Endothelial cell of umbilical vein (primary cell): ENCODE data around the gene HOXB6. TPM values are rescaled to one million over a fixed set of nuclear protein-coding genes. Genes with fewer than 3 reads are reported as not detected.

Experiments used
- BruUV-seq: library from RNA; stranded (reverse); fragments of 400-500 nt; replicated peaks from 2 replicates; lab custom pipeline; 2021; lab: Mats Ljungman, UMichigan
- CTCF ChIA-PET: fragments of 300-600, 350-600 bp; sonication (Branson Sonifier 250); formaldehyde crosslinking; loops from one replicate; lab custom pipeline; 2021; ENCODE audit warnings: antibody characterized with exemption, inconsistent platforms; lab: Charles Lee
- POLR2A ChIA-PET: fragments of 300-600, 350-600 bp; sonication (Branson Sonifier 250); formaldehyde crosslinking; loops from one replicate; lab custom pipeline; 2021; ENCODE audit warnings: antibody characterized with exemption, inconsistent platforms; lab: Charles Lee
- DNase-seq: peaks from one replicate; pipeline ENCODE4 v3.0.0-alpha.2; 2011; ENCODE audit warnings: low read depth, low spot score
- FAIRE-seq: peaks from 2 replicates; lab custom pipeline; 2011; peaks lifted over from hg19 to GRCh38; lab: Jason Lieb, UNC
- H2AFZ ChIP-seq: 2 replicates; pipeline ENCODE4 v1.6.0; 2012; ENCODE audit warnings: low read depth, low read length, control low read depth, inconsistent platforms
- H3K27ac ChIP-seq: 2 replicates; pipeline ENCODE4 v1.5.1; 2011; ENCODE audit warnings: low read depth, mild to moderate bottlenecking, control low read depth, low read length, moderate library complexity; ENCODE audit not compliant: insufficient read depth
- H3K27me3 ChIP-seq, 2 experiments: 2 replicates each; pipeline versions ENCODE4 v1.6.0 to v1.6.1; 2011; ENCODE audit warnings: low read length in 2 of 2, mixed read lengths in 1 of 2; ENCODE audit not compliant: control insufficient read depth in 2 of 2, insufficient read depth in 2 of 2
- H3K36me3 ChIP-seq, 2 experiments: 2 replicates in 1 of 2; 3 replicates in 1 of 2; pipeline ENCODE4 v1.5.1; 2011; ENCODE audit warnings: low read length in 2 of 2, mild to moderate bottlenecking in 1 of 2, moderate library complexity in 1 of 2; ENCODE audit not compliant: control insufficient read depth in 2 of 2, insufficient read depth in 2 of 2; ENCODE audit errors: extremely low read depth in 1 of 2
- H3K4me1 ChIP-seq: 3 replicates; pipeline ENCODE4 v1.5.1; 2011; ENCODE audit warnings: mild to moderate bottlenecking, low read length; ENCODE audit not compliant: control insufficient read depth, insufficient read depth; ENCODE audit errors: extremely low read depth
- H3K4me2 ChIP-seq: 2 replicates; pipeline ENCODE4 v1.6.1; 2011; ENCODE audit warnings: low read length, control low read depth, mixed read lengths; ENCODE audit not compliant: insufficient read depth
- H3K4me3 ChIP-seq, 3 experiments: fragments of 200-600 bp in 1 of 3; sonication (generic), shearing (Covaris generic) in 1 of 3; replicated peaks in 1 of 3; 2 replicates each; pipeline ENCODE4 v1.5.1; 2011 to 2016; ENCODE audit warnings: control low read depth in 3 of 3, low read length in 3 of 3, mild to moderate bottlenecking in 2 of 3, inconsistent platforms in 1 of 3, low read depth in 1 of 3, moderate library complexity in 1 of 3; ENCODE audit not compliant: insufficient read depth in 1 of 3
- H3K79me2 ChIP-seq: 2 replicates; pipeline ENCODE4 v1.6.0; 2012; ENCODE audit warnings: low read length, inconsistent platforms; ENCODE audit not compliant: control insufficient read depth, insufficient read depth
- H3K9ac ChIP-seq: replicated peaks from 2 replicates; pipeline ENCODE3; 2011; ENCODE audit warnings: low read length, control low read depth; ENCODE audit not compliant: insufficient read depth; ENCODE audit errors: extremely low read depth
- H3K9me1 ChIP-seq: replicated peaks from 3 replicates; pipeline ENCODE4 v1.6.0; 2011; ENCODE audit warnings: mild to moderate bottlenecking, low read length; ENCODE audit not compliant: control insufficient read depth, insufficient read depth; ENCODE audit errors: extremely low read depth
- H3K9me3 ChIP-seq: replicated peaks from 2 replicates; pipeline ENCODE4 v1.5.1; 2012; ENCODE audit warnings: low read length, inconsistent platforms; ENCODE audit not compliant: control insufficient read depth, insufficient read depth
- H4K20me1 ChIP-seq: replicated peaks from 2 replicates; pipeline ENCODE3; 2011; ENCODE audit warnings: mild to moderate bottlenecking, low read length; ENCODE audit not compliant: control insufficient read depth, insufficient read depth; ENCODE audit errors: extremely low read depth
- CTCF ChIP-seq, 2 donors: IDR thresholded peaks; 1 replicate in 1 of 2; 2 replicates in 1 of 2; pipeline ENCODE4 v1.5.1; 2011; ENCODE audit warnings: low read length in 2 of 2, mild to moderate bottlenecking in 2 of 2, moderate library complexity in 2 of 2, control low read depth in 1 of 2, inconsistent platforms in 1 of 2, low read depth in 1 of 2; ENCODE audit not compliant: insufficient read depth in 1 of 2; ENCODE audit errors: extremely low read depth in 1 of 2
- EZH2 ChIP-seq: IDR thresholded peaks from 2 replicates; pipeline ENCODE4 v1.6.1; 2012; ENCODE audit warnings: borderline replicate concordance, low read depth, mild to moderate bottlenecking, moderate library complexity, low read length, inconsistent platforms; ENCODE audit not compliant: severe bottlenecking
- FOS ChIP-seq: IDR thresholded peaks from 2 replicates; pipeline ENCODE4 v1.6.1; 2011; ENCODE audit warnings: mild to moderate bottlenecking, low read length, moderate library complexity, borderline replicate concordance; ENCODE audit not compliant: insufficient read depth
- JUN ChIP-seq: IDR thresholded peaks from 2 replicates; pipeline ENCODE4 v1.6.1; 2011; ENCODE audit warnings: borderline replicate concordance, low read depth; ENCODE audit not compliant: insufficient read length, insufficient read depth
- MYC ChIP-seq: IDR thresholded peaks from one replicate; pipeline ENCODE4 v1.6.1; 2011; ENCODE audit warnings: mild to moderate bottlenecking, low read depth, low read length
- dilution Hi-C: fragments of 300-500 bp; cut with MboI; formaldehyde crosslinking; loops from one replicate; pipeline ENCODE4 v1.15.0; 2019; ENCODE audit warnings: low sequenced_read_pairs; ENCODE audit not compliant: extremely low pct_ligation_motif_present
- intact Hi-C: fragments of 100-400 bp; cut with micrococcal nuclease; formaldehyde crosslinking; loops from one replicate; pipeline ENCODE4 v1.10.0; 2022
- polyA plus RNA-seq, 4 experiments: library from polyadenylated mRNA; depleted of rRNA in 3 of 4; stranded (reverse) in 3 of 4; unstranded in 1 of 4; fragments of >200 nt; gene quantifications; 2 replicates each; pipeline versions ENCODE4 v1.2.1 to v1.2.3, GENCODE V29; 2011 to 2012; ENCODE audit warnings: missing spikeins in 1 of 4
- total RNA-seq: library from RNA; stranded (reverse); gene quantifications from 2 replicates; pipeline ENCODE4 v1.2.3, GENCODE V29; 2021

The HOXB6 gene
- total and polyA plus RNA-seq, 2 donors (not counting 3 experiments of a cell fraction or from before 2014, with no cell fraction given), result 8.8 to 24.0 TPM

DNA sequence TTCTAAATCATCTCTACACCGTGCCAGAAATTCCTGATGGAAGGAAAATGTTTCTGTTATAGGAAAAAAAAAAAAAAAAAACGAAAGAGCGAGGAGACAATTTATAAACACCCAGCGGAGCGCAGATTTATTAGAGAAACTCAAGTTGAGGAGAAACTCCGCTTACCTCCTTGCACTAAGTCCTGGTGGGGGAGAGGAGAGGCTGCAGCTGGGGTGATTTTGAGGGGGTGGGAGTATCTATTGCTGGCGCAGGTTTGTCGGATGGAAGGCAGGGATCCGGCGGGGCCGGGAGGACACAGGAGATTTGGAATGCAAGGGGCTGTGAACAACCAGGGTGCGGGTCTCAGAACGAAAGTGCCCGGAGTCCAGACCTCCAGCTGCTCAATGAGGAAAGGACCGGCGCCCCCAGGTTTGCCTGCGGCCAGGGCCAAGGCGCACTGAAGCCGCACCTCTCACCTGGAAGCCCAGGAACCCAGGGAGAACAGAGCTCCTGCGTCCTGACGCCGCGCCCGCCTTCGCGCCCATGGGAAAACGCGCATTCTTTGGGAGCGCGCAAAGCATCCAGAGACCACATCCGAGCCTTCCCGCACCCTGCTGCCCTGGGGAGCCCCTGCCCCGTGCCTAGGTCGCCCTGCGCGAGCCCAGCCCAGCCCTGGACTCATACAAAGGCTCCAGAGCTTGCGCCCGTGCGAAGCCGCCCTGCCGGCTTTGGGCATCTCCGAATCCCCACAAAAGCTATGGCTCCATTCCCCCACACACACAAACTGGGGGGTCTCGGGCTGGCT lies 12.9 kb upstream of the HOXB6 start:
- Histone ChIP-seq H3K4me2 (peak overlapping the region; percentile 13), H3K4me1 (peaks cover 31% of the 10 kb centered on the region), H3K4me3 (no peak overlapping the region), H2AFZ (no peak overlapping the region), H3K9me1 (no peaks in the 10 kb centered on the region), H3K79me2 (peaks cover 2% of the 10 kb centered on the region), H3K9ac (no peak overlapping the region), H4K20me1 (no peaks in the 10 kb centered on the region), H3K27me3 (peaks cover 59 to 72% of the 10 kb centered on the region in 2 experiments), H3K36me3 (no peaks in the 10 kb centered on the region), H3K27ac (no peak overlapping the region), H3K9me3 (no peaks in the 10 kb centered on the region)
- ChIA-PET CTCF (interaction anchor here (0.7 to 6.3 kb wide), 27 partner anchors 8 to 599 kb away, joined by 3 to 45 read pairs (median 6); no protein-coding TSS in a partner anchor), POLR2A (interaction anchor here (0.6 kb wide), 1 partner anchor 391 kb away, joined by 3 read pairs; no protein-coding TSS in a partner anchor)
- dilution Hi-C loops, result no loop called here
- intact Hi-C loops, result loop anchor here (1.0 to 5.0 kb wide), 8 partner anchors 125 to 592 kb away; no protein-coding TSS in a partner anchor
- BruUV-seq, result no TSS peak
- no peak for FAIRE-seq
- no peak for DNase-seq
- TF ChIP-seq CTCF (IDR thresholded peaks at IDR 0.05; ENCODE audit: extremely low read depth in 1 of 2, insufficient read depth in 1 of 2, low read depth in 1 of 2, low read length in 2 of 2), result no peak
- TF ChIP-seq FOS, result no peak
- peak; percentile 98 for TF ChIP-seq EZH2
- TF ChIP-seq MYC, result no peak
- no peak for TF ChIP-seq JUN
